ENCODE results near the gene TP53TG3.
"Not testable (repeated sequence)": the region's sequence is repeated elsewhere in the genome, so short reads cannot be mapped to it uniquely, and the experiment has no call there.

GRCh38 chr16:32647562-32647961 lies 28.4 kb downstream of the TP53TG3 start:
- not testable (repeated sequence) for TF ChIP-seq POLR2A, CTCF (IDR thresholded peaks at IDR 0.05)
